Measurements from ENCODE around the gene ELP4.

ELP4 gene

GRCh38 chr11:31767685-31768084, 258.1 kb downstream of the ELP4 start:
- no peak overlapping the region for H4K91ac ChIP-seq (ENCODE audit: low read length)
- H2BK120ac ChIP-seq (ENCODE audit: low read depth, low read length) = no peak overlapping the region
- no peak overlapping the region for H4K8ac ChIP-seq (ENCODE audit: low read length)
- H3K4me3 ChIP-seq (ENCODE audit: insufficient read depth in 1 of 2, low read depth in 1 of 2, low read length in 2 of 2) = no peak overlapping the region
- H3K4me2 ChIP-seq (ENCODE audit: low read length, poor library complexity, severe bottlenecking) = no peak overlapping the region
- no peaks in the 10 kb centered on the region for H3K27me3 ChIP-seq (ENCODE audit: control insufficient read depth in 1 of 2, insufficient read depth in 1 of 2, low read length in 2 of 2)
- H3K36me3 ChIP-seq (ENCODE audit: control insufficient read depth in 1 of 2, insufficient read depth in 2 of 2, low read depth in 1 of 2, low read length in 2 of 2) = no peaks in the 10 kb centered on the region
- H2AFZ ChIP-seq (ENCODE audit: low read depth, low read length) = no peak overlapping the region
- no peaks in the 10 kb centered on the region for H3K4me1 ChIP-seq (ENCODE audit: control insufficient read depth, insufficient read depth, low read depth, low read length)
- H3K9me3 ChIP-seq (ENCODE audit: control insufficient read depth, low read length) = no peaks in the 10 kb centered on the region
- no peak overlapping the region for H2BK12ac ChIP-seq (ENCODE audit: low read length in 2 of 2)
- DNase-seq = no peak
- H2BK15ac ChIP-seq (ENCODE audit: low read depth, poor library complexity, severe bottlenecking) = no peak overlapping the region
- no peaks in the 10 kb centered on the region for H3K79me1 ChIP-seq (replicated peaks; ENCODE audit: low read length, poor library complexity, severe bottlenecking)
- H3K23ac ChIP-seq (ENCODE audit: low read length in 2 of 2) = no peak overlapping the region
- H2AK5ac ChIP-seq (ENCODE audit: low read length, severe bottlenecking) = no peak overlapping the region
- no peak overlapping the region for H3K9ac ChIP-seq (ENCODE audit: low read length)
- H3K18ac ChIP-seq (ENCODE audit: low read depth in 1 of 2, low read length in 2 of 2) = no peak overlapping the region
- H3K27ac ChIP-seq (ENCODE audit: low read length, poor library complexity, severe bottlenecking) = no peak overlapping the region
- no peak overlapping the region for H3K4ac ChIP-seq (ENCODE audit: low read depth in 1 of 2, low read length in 2 of 2)
- WGBS = 82% methylated on average over 2 of the region's 2 CpGs
- H2BK5ac ChIP-seq (ENCODE audit: low read depth, low read length, poor library complexity, severe bottlenecking) = no peak overlapping the region
- H3K14ac ChIP-seq (ENCODE audit: low read length in 2 of 2) = no peak overlapping the region

DNA sequence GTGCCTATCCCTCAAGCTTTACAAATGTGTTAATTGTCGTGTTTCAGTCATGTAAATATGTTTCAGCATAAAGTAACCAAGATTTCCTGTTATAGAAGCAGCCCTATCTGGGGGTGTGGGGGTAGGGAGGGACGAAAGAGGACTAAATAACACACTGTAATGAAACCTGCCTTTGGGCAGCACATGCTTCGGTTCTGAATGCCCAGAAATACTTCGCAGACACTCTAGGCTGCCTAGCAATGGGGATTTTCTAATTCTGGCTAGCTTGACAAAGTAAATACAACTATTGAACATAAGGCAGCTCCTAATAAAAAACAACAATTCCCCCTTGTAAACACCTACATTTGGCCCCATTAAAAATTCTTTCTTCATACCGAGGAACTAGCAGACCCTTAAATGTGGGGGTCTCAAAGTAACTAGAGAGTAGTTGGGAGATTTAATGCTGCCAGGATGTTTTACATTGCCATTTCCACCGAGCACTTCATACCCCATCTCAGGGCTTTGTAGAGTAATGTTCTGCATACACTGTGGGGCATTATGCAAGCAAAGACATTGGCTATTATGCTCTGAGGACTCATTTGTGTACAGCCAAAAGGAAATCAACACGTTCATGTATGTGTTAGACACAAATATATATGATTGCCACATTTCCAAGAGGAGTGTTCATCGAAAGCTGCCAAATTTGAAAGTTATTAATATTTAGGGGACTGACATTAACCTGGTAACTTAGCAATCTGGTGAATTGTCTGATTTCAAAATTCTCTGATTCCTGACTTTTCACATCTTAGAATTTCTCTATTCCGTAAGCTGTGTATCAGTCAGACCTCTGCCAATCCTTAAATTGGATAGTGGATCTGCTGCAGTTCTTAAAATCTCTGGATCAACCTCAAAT, 259.4 kb downstream of the ELP4 start:
- no peak overlapping the region for H3K4me2 ChIP-seq (ENCODE audit: low read length, poor library complexity, severe bottlenecking)
- H3K9me3 ChIP-seq (ENCODE audit: control insufficient read depth, low read length) = no peaks in the 10 kb centered on the region
- no peak overlapping the region for H3K4me3 ChIP-seq (ENCODE audit: insufficient read depth in 1 of 2, low read depth in 1 of 2, low read length in 2 of 2)
- no peaks in the 10 kb centered on the region for H3K27me3 ChIP-seq (ENCODE audit: control insufficient read depth in 1 of 2, insufficient read depth in 1 of 2, low read length in 2 of 2)
- no peak for DNase-seq
- H2BK120ac ChIP-seq (ENCODE audit: low read depth, low read length) = no peak overlapping the region
- H3K23ac ChIP-seq (ENCODE audit: low read length in 2 of 2) = no peak overlapping the region
- no peaks in the 10 kb centered on the region for H3K79me1 ChIP-seq (replicated peaks; ENCODE audit: low read length, poor library complexity, severe bottlenecking)
- H2AK5ac ChIP-seq (ENCODE audit: low read length, severe bottlenecking) = no peak overlapping the region
- H4K8ac ChIP-seq (ENCODE audit: low read length) = no peak overlapping the region
- H2AFZ ChIP-seq (ENCODE audit: low read depth, low read length) = no peak overlapping the region
- no peak overlapping the region for H3K27ac ChIP-seq (ENCODE audit: low read length, poor library complexity, severe bottlenecking)
- H3K4ac ChIP-seq (ENCODE audit: low read depth in 1 of 2, low read length in 2 of 2) = no peak overlapping the region
- no peak overlapping the region for H2BK15ac ChIP-seq (ENCODE audit: low read depth, poor library complexity, severe bottlenecking)
- no peak overlapping the region for H2BK12ac ChIP-seq (ENCODE audit: low read length in 2 of 2)
- no peak overlapping the region for H3K9ac ChIP-seq (ENCODE audit: low read length)
- H3K36me3 ChIP-seq (ENCODE audit: control insufficient read depth in 1 of 2, insufficient read depth in 2 of 2, low read depth in 1 of 2, low read length in 2 of 2) = no peaks in the 10 kb centered on the region
- no peak overlapping the region for H3K18ac ChIP-seq (ENCODE audit: low read depth in 1 of 2, low read length in 2 of 2)
- H3K4me1 ChIP-seq (ENCODE audit: control insufficient read depth, insufficient read depth, low read depth, low read length) = no peaks in the 10 kb centered on the region
- H4K91ac ChIP-seq (ENCODE audit: low read length) = no peak overlapping the region
- H2BK5ac ChIP-seq (ENCODE audit: low read depth, low read length, poor library complexity, severe bottlenecking) = no peak overlapping the region
- H3K14ac ChIP-seq (ENCODE audit: low read length in 2 of 2) = no peak overlapping the region
- 73% methylated on average over 8 of the region's 9 CpGs for WGBS

- H3K4me2 ChIP-seq (ENCODE audit: low read length, poor library complexity, severe bottlenecking) = no peak overlapping the region
- no peak overlapping the region for H3K4me3 ChIP-seq (ENCODE audit: insufficient read depth in 1 of 2, low read depth in 1 of 2, low read length in 2 of 2)
- no peak overlapping the region for H2BK15ac ChIP-seq (ENCODE audit: low read depth, poor library complexity, severe bottlenecking)
- H4K8ac ChIP-seq (ENCODE audit: low read length) = no peak overlapping the region
- no peak overlapping the region for H3K23ac ChIP-seq (ENCODE audit: low read length in 2 of 2)
- H3K79me1 ChIP-seq (replicated peaks; ENCODE audit: low read length, poor library complexity, severe bottlenecking) = no peaks in the 10 kb centered on the region
- no peaks in the 10 kb centered on the region for H3K9me3 ChIP-seq (ENCODE audit: control insufficient read depth, low read length)
- no peak overlapping the region for H4K91ac ChIP-seq (ENCODE audit: low read length)
- no peak overlapping the region for H2BK5ac ChIP-seq (ENCODE audit: low read depth, low read length, poor library complexity, severe bottlenecking)
- H3K18ac ChIP-seq (ENCODE audit: low read depth in 1 of 2, low read length in 2 of 2) = no peak overlapping the region
- no peak overlapping the region for H2BK12ac ChIP-seq (ENCODE audit: low read length in 2 of 2)
- no peak overlapping the region for H3K9ac ChIP-seq (ENCODE audit: low read length)
- no peaks in the 10 kb centered on the region for H3K36me3 ChIP-seq (ENCODE audit: control insufficient read depth in 1 of 2, insufficient read depth in 2 of 2, low read depth in 1 of 2, low read length in 2 of 2)
- no peak overlapping the region for H2AK5ac ChIP-seq (ENCODE audit: low read length, severe bottlenecking)
- no peaks in the 10 kb centered on the region for H3K4me1 ChIP-seq (ENCODE audit: control insufficient read depth, insufficient read depth, low read depth, low read length)
- no peak overlapping the region for H3K27ac ChIP-seq (ENCODE audit: low read length, poor library complexity, severe bottlenecking)
- no peaks in the 10 kb centered on the region for H3K27me3 ChIP-seq (ENCODE audit: control insufficient read depth in 1 of 2, insufficient read depth in 1 of 2, low read length in 2 of 2)
- no peak for DNase-seq
- H2BK120ac ChIP-seq (ENCODE audit: low read depth, low read length) = no peak overlapping the region
- H3K14ac ChIP-seq (ENCODE audit: low read length in 2 of 2) = no peak overlapping the region
- H2AFZ ChIP-seq (ENCODE audit: low read depth, low read length) = no peak overlapping the region
- WGBS = 98% methylated on average over 3 of the region's 3 CpGs
- no peak overlapping the region for H3K4ac ChIP-seq (ENCODE audit: low read depth in 1 of 2, low read length in 2 of 2)
These were observed 260.6 kb downstream of the ELP4 start for GRCh38 chr11:31770011-31770700.

GRCh38 chr11:31772412-31772811, 262.8 kb downstream of the ELP4 start:
- no peak overlapping the region for H3K4ac ChIP-seq (ENCODE audit: low read depth in 1 of 2, low read length in 2 of 2)
- H4K91ac ChIP-seq (ENCODE audit: low read length) = no peak overlapping the region
- H3K79me1 ChIP-seq (replicated peaks; ENCODE audit: low read length, poor library complexity, severe bottlenecking) = no peaks in the 10 kb centered on the region
- H3K27me3 ChIP-seq (ENCODE audit: control insufficient read depth in 1 of 2, insufficient read depth in 1 of 2, low read length in 2 of 2) = no peaks in the 10 kb centered on the region
- H3K27ac ChIP-seq (ENCODE audit: low read length, poor library complexity, severe bottlenecking) = no peak overlapping the region
- DNase-seq = no peak
- no peak overlapping the region for H2BK120ac ChIP-seq (ENCODE audit: low read depth, low read length)
- H3K9ac ChIP-seq (ENCODE audit: low read length) = no peak overlapping the region
- H2BK15ac ChIP-seq (ENCODE audit: low read depth, poor library complexity, severe bottlenecking) = no peak overlapping the region
- no peak overlapping the region for H3K4me3 ChIP-seq (ENCODE audit: insufficient read depth in 1 of 2, low read depth in 1 of 2, low read length in 2 of 2)
- no peaks in the 10 kb centered on the region for H3K4me1 ChIP-seq (ENCODE audit: control insufficient read depth, insufficient read depth, low read depth, low read length)
- H3K18ac ChIP-seq (ENCODE audit: low read depth in 1 of 2, low read length in 2 of 2) = no peak overlapping the region
- no peak overlapping the region for H2BK12ac ChIP-seq (ENCODE audit: low read length in 2 of 2)
- H3K23ac ChIP-seq (ENCODE audit: low read length in 2 of 2) = no peak overlapping the region
- no peak overlapping the region for H2BK5ac ChIP-seq (ENCODE audit: low read depth, low read length, poor library complexity, severe bottlenecking)
- no peaks in the 10 kb centered on the region for H3K36me3 ChIP-seq (ENCODE audit: control insufficient read depth in 1 of 2, insufficient read depth in 2 of 2, low read depth in 1 of 2, low read length in 2 of 2)
- H4K8ac ChIP-seq (ENCODE audit: low read length) = no peak overlapping the region
- H3K9me3 ChIP-seq (ENCODE audit: control insufficient read depth, low read length) = peaks cover 4% of the 10 kb centered on the region
- H3K4me2 ChIP-seq (ENCODE audit: low read length, poor library complexity, severe bottlenecking) = no peak overlapping the region
- 94% methylated on average over 2 of the region's 2 CpGs for WGBS
- no peak overlapping the region for H3K14ac ChIP-seq (ENCODE audit: low read length in 2 of 2)
- no peak overlapping the region for H2AK5ac ChIP-seq (ENCODE audit: low read length, severe bottlenecking)
- no peak overlapping the region for H2AFZ ChIP-seq (ENCODE audit: low read depth, low read length)

Measured in mesenchymal stem cell (in vitro differentiated cells and primary cell).